K562 treated with DMSO at 1 percent for 24 hours (cell line): ENCODE measurements around the gene USP30. TPM values are rescaled to one million over a fixed set of nuclear protein-coding genes. Genes with fewer than 3 reads are reported as not detected.

Source experiments
- total RNA-seq: library from RNA; unstranded; fragments of 300-600 nt; gene quantifications from 2 replicates; pipeline ENCODE4 v1.2.3, GENCODE V29; 2022; ENCODE audit warnings: low read depth; ENCODE audit not compliant: insufficient read depth

The USP30 gene
- total RNA-seq: 12.1 and 16.3 TPM in 2 replicates

GRCh38 chr12:109052414-109053323 lies at the start of gene USP30:
Gene USP30 (plus strand): TSS chr12:109052576. CDS start chr12:109052679, 103 bp downstream.

GRCh38 chr12:109020796-109021380 lies 31.5 kb upstream of the USP30 start, which contains the start of gene SVOP:
Gene SVOP (minus strand): TSS chr12:109021068. CDS start chr12:109020868, 200 bp downstream.

GRCh38 chr12:109093022-109093918 lies 40.9 kb downstream of the USP30 start, which contains the start of gene ALKBH2:
Gene ALKBH2 (minus strand): TSS chr12:109093472. CDS start chr12:109092786, 686 bp downstream.

GRCh38 chr12:109097435-109098182 lies 45.2 kb downstream of the USP30 start, which contains the start of gene UNG:
Gene UNG (plus strand): TSS chr12:109097597. CDS start chr12:109097680, 83 bp downstream.

GRCh38 chr12:109115758-109116610 lies 63.6 kb downstream of the USP30 start, which contains the start of gene ACACB:
Gene ACACB (plus strand): TSS chr12:109116587. CDS start chr12:109139406, 22,819 bp downstream.

Other genes starting within 250 kb of the USP30 start
- 8.7 and 12.0 TPM in 2 replicates for gene SSH1, start 195.0 kb upstream of the USP30 start, total RNA-seq
- not detected in 2 replicates for gene DAO, start 172.5 kb upstream of the USP30 start, total RNA-seq
- 0.19 and 0.31 TPM in 2 replicates for gene SVOP, start 31.5 kb upstream of the USP30 start, total RNA-seq
- gene ALKBH2, start 40.9 kb downstream of the USP30 start, total RNA-seq: 19.1 and 19.9 TPM in 2 replicates
- gene UNG, start 45.0 kb downstream of the USP30 start, total RNA-seq: 20.5 and 21.3 TPM in 2 replicates
- gene ACACB, start 64.0 kb downstream of the USP30 start, total RNA-seq: 8.3 and 8.8 TPM in 2 replicates